GM21367 (cell line): ENCODE data around the gene RPS28.
A peak's percentile ranks its signal among the peaks of the same experiment; 100 is the strongest.

Experiments
- ATAC-seq: cut with Tn5 transposase; IDR thresholded peaks from one replicate; pipeline ENCODE4 v1.9.1; 2021; ENCODE audit not compliant: unreplicated experiment

RPS28 gene

GRCh38 chr19:8319807-8320520 lies 1.3 kb upstream of the RPS28 start:
- ATAC-seq = no peak

- peak; percentile 13 for ATAC-seq
Observed at GRCh38 chr19:8320564-8321066, 681 bp upstream of the RPS28 start.

GRCh38 chr19:8321986-8322637 lies 816 bp downstream of the RPS28 start:
- ATAC-seq = no peak

GRCh38 chr19:8322638-8322997 lies 1.3 kb downstream of the RPS28 start:
- ATAC-seq = no peak

- ATAC-seq = no peak
Observed at GRCh38 chr19:8323781-8324185, 2.5 kb downstream of the RPS28 start.

- no peak for ATAC-seq
Observed at GRCh38 chr19:8324186-8325050, 3.1 kb downstream of the RPS28 start.

DNA sequence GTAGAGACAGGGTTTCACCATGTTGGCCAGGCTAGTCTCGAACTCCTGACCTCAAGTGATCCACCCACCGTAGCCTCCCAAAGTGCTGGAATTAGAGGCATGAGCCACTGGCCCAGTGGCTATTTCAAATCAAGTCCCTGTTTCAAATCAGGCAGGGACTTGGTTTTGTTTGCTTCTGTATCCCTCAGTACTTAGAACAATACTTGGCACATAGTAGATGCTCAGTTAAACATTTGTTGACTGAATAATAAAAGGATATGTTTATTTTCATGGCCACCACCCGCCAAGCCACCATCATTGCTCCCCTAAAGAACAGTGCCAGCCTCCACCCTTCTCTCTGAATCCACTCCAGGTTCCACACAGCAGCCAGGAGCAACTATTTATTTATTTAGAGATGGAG lies 4.2 kb downstream of the RPS28 start:
- ATAC-seq = no peak

DNA sequence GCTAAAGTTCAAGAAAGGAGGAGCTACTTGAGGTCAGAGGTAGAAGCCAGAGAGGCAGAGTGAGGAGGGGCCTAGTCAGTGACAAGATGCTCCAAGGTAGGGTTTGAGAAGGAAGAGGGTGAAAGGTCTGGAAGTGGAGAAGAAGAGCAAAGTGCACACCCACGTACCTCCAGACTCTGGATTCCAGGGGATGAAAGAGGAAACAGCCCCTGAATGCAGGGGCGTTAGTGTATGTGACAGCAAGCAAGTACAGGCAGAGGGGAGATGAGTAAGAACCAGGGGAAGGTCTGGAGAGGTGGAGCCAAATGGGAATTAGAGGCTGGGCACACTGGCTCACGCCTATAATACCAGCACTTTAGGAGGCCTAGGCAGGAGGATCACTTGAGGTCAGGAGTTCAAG lies 8.7 kb downstream of the RPS28 start:
- ATAC-seq = no peak

GRCh38 chr19:8331263-8331845 lies 10.1 kb downstream of the RPS28 start:
- ATAC-seq = no peak

DNA sequence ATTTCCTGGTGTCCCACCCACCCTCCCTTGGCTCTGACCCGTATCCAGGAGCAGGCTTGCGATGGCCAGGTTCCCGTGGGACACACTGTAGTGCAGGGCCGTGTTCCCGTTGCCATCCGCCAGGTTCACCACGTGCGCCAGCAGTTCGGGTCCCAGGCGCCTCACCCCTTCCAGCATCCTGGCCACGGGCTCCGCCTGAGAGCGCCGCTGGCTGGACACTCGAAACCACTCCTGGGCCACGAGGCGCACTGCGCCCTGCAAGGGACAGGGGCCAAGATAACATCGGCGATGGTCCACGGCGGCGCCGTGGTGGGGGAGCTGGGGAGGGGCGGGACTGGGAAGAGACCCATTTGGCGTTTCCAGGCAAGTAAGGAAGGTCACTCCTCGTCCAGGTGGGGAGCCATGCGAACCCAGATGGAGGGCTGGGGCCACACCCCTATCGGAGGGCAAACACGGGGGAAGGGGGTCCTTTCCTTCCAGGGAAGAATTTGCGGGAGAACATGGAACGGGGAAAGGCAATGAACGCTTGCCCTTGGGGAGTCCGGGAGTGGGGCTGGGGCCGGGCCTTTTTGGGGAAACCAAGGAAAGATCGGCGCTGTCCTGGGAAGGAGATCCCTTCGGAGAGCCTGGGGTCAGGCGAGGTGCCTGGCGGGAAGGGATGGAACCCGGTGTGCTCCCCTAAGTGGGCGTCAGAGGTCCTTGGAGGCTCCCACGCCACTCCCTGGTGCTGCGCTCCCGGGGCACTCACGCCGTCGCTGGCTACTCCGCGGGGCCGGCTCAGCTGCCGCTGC lies 11.9 kb downstream of the RPS28 start:
- no peak for ATAC-seq

DNA sequence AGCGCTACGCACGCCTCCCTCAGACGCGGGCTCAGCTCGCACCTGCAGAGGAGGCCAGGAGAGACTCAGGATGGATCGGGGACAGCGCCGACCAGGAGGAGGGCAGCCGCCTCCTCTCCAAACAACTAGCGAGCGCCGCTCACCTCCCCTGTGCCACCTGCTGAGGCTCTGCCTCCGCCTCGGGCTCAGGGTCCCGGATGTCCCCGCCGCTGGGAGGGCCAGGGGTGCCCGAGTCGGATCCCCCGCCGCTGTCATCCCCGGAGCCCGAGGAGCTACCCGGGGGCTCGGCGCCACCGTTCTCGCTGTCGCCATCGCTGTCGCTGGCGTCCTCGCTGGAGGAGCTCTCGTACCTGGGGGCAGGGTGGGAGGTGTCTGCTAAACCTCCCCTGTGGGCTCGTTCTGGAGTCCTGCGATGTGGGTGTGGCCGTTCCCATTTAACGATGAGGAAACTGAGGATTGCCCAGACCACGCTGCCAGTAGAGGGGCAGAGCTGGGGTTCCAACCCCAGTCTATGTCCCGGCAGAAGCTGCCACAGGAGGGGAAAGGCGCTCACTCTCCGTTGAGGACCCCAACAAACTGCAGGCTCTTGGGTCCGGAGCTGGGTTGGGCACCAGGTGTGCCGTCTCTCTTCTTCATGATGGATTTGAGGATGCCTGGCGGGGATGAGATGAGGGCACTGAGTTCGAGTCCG lies 12.6 kb downstream of the RPS28 start:
- no peak for ATAC-seq

DNA sequence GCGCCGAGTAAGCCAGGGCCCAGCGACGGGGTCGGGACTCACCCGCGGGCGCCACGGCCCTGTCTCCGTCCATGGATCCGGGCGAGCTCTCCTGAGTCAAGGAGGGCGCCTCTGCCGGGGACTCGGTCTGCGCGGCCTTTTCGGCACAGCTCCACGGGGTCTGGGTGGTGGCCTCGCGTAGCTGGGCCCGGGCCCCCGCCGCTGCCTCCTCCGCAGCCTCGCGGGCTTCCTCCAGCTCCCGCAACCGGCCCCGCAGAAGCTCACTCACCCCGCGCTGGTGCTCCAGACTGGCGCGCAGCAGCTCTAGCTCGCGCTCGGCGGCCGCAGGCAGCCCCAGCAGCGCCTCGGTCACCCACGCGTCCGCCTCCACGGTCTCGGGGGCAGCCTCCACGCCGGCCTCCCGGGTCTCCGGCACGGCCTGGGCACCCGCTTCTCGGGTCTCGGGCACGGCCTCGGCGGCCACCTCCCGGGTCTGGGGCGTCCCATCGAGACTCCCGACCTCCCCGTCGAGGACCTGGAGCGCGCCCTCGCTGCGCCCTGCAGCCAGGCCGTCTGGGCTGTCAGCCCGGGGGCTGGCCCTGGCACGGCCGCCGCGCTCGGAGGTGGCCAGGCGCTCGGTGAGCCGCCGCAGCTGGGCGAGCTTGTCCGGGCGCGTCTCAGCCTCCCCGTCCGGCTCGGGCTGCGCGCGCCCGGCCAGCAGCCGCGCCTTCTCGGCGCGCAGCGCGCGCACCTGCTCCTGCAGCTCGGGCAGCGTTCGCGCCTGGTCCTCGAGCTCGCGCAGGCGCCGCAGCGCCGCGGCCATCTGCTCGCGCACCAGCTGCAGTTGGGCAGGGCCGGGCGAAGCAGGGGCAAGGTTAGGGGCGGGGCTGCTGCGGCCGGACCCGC lies 13.4 kb downstream of the RPS28 start:
- ATAC-seq = no peak

- no peak for ATAC-seq
Observed at GRCh38 chr19:8335343-8336071, 14.2 kb downstream of the RPS28 start.

DNA sequence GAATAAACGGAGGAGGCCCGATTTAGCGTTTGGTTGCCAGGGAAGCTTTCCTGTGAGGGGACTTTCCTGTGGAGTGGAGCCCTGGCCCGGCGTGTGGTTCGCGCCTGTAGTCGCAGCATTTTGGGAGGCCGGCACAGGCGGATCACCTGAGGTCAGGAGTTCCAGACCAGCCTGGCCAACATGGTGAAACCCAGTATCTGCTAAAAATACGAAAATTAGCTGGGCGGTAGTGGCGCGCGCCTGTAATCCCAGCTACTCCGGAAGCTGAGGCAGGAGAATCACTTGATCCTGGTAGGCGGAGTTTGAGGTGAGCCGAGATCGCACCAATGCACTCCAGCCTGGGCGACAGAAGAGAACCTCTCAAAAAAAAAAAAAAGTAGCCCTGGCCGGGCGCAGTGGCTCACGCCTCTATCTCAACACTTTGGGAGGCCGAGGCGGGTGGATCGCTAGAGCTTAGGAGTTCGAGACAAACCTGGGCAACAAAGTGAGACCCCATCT lies 14.8 kb downstream of the RPS28 start:
- no peak for ATAC-seq

DNA sequence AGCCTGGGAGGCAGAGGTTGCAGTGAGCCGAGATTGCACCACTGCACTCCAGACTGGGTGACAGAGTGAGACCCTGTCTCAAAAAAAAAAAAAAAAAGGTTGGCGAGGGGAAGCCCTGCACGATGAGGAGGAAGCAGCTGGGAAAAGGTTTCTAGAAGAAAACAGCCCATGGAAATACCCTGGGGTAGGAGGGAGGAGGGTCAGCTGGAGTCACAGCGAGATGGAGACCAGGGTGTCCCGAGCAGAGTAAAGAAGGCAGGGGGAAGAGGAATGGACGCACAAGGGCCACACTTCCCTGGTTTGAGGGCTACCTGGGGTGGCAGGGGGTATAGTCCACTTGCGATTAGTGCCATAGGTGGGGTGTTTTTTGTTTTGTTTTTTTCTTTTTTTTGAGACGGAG lies 15.4 kb downstream of the RPS28 start:
- ATAC-seq = no peak

DNA sequence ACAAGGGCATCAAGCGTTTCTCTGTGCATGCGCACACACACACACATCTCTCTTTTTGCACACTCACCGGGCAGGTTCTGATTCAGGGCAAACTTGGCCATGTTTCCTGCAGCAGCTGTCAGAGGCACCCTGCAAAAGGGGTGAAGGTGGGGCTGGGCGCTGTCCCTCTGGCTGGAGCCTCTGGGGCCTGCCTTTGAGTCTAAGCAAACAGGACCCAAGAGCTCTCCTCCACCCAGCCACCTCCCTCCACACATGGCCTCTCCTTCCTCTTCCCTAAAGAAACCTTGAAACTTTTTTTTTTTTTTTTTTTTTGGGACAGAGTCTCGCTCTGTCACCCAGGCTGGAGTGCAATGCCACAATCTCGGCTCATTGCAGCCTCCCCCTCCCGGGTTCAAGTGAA lies 16.4 kb downstream of the RPS28 start:
- ATAC-seq = no peak

GRCh38 chr19:8338835-8339234 lies 17.5 kb downstream of the RPS28 start:
- ATAC-seq = no peak
